Upper lobe of left lung (tissue), 4 donors: Measurements from ENCODE around the gene NPPC.

Experiments used
- CTCF ChIP-seq, 6 experiments: fragments of 450-650 bp in 4 of 6; fragments of 200-600 bp in 2 of 6; sonication (generic) in 2 of 6; IDR thresholded peaks; one replicate each; pipeline ENCODE4 v1.5.1; 2016 to 2019; ENCODE audit warnings: antibody characterized with exemption in 6 of 6
- EP300 ChIP-seq, 4 donors: sonication (generic); formaldehyde crosslinking; IDR thresholded peaks; one replicate each; pipeline ENCODE4 v1.5.1; 2017; ENCODE audit warnings: antibody characterized with exemption in 4 of 4, control low read depth in 2 of 4
- POLR2AphosphoS5 ChIP-seq, 2 donors: sonication (generic); formaldehyde crosslinking; IDR thresholded peaks; one replicate each; pipeline ENCODE4 v1.5.1; 2017; ENCODE audit warnings: antibody characterized with exemption in 2 of 2

- TF ChIP-seq POLR2AphosphoS5 (IDR thresholded peaks at IDR 0.05) = no peak
- TF ChIP-seq CTCF (IDR thresholded peaks at IDR 0.05) = no peak
- TF ChIP-seq EP300 (IDR thresholded peaks at IDR 0.05) = no peak
These were observed 23.6 kb downstream of the NPPC start for GRCh38 chr2:231902598-231902997.
